NK-92 (cell line): ENCODE results near the gene AK2.
"Not testable (repeated sequence)": the region's sequence is repeated elsewhere in the genome, so short reads cannot be mapped to it uniquely, and the experiment has no call there.

Experiments
- DNase-seq: peaks from one replicate; lab custom pipeline; 2025; ENCODE audit not compliant: unreplicated experiment; lab: John Stamatoyannopoulos, UW

AK2 gene

DNA sequence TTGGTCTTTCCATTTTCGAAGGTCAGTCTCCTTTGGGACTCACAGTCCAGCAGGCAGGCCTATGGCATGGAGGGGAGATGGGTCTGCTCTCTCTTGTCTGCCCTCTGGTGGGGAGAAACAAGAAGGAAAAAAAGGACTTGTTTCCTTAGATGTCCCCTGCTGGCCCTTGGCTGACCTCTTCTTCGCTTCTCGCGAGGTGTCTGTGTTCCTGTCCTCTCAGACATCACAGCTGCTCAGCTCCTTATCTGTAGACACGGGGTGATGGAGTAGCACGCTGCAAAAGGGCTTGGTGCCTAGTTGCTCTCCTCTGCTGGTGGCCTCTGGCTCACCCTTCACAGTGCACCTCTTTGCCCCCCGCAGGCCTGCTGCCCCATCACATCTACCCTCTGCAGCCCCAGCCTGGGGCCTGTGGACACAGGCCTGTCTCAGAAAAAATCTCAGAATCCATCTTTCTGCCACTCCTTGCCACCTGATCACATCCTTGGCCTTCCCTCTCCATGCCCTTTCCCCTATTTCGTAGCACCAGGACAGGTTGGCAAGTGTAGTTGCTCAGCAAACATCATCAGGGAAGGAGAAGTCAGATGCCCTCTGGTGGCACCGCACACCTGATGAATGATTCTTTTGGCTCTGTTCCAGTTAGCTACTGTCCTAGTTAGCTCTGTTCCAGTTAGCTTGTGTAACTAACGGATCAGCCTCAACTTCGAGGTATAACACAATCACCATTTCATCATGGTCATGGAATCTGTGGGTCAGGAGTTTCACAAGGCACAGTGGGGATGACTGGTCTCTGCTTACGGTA lies 18.7 kb upstream of the AK2 start:
- DNase-seq: no peak

DNA sequence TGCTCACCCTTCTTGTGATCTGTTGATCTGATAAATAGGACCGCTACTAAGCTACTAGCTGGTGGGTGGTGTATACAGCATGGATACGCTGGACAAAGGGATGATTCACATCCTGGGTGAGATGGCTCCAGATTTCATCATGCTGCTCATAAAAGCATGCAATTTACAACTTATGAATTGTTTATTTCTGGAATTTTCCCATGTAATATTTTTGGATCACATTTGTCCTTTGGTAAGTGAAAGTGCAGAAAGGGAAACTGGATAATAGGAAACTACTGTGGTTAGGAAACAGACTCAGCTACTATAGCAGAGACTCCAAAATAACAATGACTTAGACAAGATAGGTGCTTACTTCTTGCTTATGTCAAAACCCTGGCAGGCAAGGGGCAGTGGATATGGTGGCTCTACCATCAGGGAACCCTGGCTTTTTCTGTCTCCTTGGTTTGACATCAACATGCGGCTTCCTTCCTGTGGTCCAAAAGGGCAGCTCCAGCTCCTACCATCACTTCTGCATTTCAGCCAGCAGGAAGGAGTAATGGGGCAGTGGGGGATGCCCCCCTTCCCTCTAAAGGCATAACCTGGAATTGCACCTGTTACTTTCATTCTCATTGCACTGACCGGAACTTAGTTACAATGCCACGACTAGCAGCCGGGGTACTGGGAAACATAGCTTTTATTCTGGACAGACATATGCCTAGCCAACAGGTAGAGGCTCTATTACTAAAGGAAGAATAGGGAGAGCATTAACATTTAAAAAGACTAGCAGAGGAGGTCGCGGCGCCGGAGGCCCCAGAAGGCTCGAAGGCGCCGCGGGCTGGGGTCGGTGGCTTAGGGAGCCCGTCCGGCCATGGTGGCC lies 13.8 kb upstream of the AK2 start:
- DNase-seq: no peak

DNA sequence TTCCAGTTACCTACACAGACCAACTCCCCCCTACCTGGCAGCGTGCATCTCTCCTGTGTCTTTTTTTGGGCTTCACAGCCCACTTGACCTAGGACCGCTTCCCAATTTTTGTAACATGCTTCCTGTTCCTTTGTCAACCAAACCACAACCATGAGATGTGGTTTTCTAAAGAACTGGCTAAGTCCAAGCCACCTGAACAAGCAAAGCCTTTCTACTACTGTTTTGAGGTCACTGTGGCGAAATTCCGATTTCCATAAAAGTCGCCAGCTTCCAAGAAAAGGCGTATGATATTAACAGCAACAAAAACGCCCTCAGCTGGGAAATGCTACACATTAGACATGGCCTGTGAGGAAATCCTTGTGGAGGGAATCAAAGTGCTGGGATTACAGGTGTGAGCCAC lies 12.7 kb upstream of the AK2 start:
- no peak for DNase-seq

DNA sequence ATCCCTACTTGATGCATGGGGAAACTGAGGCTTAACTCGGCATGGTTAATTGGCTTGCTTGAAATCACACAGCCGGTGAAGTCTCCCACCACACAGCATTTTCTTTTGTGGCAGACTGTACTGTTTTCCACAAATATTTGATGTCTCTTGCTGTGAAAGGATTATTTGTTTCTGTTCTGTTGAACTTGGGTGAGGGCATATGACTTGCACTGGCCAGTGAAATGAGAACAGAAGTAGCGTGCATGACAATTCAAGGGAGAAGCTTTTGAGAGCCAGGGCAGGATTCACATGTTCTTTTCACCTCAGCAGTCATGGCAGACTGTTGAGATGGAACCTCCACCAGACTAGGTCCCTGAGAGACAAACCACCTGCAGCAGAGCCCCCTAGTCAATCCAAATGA lies 11.7 kb upstream of the AK2 start:
- no peak for DNase-seq

DNA sequence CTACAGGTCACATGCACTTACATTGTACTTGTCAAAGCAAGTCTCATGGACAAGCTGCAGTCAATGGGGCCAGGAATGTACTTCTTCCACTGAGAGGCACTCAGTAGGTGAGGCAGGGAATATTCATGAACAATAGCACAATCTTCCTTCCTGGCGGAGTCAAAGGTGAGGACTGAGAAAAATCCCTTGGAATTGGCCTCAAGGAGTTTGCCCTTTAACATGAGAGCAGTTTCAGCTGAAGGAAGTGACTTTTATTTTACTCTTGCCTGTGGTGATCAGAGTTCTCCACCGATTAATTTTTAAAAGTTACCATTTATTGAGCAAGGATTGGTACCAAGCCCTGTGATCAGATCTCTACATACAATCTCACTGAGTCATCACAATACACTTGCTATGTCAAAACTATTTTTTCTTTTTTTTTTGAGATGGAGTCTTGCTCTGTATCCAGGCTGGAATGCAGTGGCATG lies 11.2 kb upstream of the AK2 start:
- DNase-seq: no peak

DNA sequence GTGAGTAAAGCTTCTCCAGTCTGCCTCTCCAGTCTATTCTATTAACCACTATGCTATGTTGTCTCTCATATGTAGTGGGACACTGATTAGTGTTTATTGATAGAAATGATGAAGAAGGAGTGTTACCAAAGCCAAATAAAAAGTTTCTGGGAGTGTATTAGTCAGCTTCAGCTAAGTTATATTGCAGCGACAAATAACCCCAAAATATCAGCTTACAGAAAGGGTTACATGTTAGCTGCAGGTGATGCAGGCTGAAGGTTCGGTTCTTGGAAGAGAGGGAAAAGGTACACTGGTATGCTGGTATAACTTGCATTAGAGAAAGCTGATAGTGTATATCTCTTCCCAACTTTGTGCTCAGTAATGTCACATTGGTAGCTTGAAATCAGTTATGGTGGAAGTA lies 10.6 kb upstream of the AK2 start:
- DNase-seq: no peak

DNA sequence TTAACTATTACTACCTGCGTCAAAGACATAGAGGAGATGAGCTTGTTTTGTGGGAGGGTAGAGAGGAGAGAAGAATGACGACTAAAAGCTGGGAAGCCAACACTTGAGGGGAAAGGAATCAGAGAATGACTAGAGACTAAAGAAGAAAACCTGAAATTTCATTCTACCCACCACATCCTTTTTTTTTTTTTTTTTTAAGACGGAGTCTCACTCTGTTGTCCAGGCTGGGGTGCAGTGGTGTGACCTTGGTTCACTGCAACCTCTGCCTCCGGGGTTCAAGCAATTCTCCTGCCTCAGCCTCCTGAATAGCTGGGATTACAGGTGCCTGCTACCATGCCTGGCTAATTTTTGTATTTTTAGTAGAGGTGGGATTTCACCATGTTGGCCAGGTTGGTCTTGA lies 9.6 kb upstream of the AK2 start:
- DNase-seq: not testable (repeated sequence)

DNA sequence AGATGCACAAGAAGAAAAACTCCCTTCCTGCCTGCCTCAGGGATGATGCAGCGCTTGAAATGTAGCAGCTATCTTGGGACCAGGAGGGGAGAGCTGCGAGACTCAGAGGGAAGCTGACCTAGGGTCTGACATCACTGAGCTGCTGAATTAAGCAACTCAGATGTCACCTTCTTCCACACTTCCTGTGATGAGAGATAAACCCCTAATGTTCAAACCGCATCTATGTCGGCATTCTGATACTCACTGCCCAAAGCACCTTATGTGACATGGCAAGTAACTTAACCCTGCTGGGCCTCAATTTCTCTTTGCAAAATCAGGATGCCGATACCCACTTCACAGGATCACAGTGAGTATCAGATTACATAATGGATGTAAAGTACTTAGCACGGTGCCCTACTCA lies 9.1 kb upstream of the AK2 start:
- no peak for DNase-seq

DNA sequence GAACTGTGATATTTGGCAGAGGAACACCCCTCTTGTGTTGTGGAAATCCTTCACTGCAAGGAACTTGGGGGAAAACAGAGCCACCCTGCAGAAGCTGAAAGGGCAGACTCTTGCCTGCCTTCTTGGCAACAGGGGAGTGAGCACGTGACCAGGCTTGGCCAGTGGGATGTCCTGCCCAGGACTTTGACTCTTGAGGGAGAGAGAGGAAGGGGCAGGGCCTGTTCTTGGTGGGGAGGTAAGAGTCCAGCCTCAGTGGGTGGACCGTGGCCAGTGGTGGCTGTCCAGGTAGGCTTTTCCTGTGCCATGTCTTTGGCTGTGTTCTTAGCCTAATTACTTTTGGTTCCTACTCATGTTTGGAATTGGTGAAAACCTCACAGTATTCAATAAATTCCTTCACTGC lies 8.6 kb upstream of the AK2 start:
- no peak for DNase-seq

DNA sequence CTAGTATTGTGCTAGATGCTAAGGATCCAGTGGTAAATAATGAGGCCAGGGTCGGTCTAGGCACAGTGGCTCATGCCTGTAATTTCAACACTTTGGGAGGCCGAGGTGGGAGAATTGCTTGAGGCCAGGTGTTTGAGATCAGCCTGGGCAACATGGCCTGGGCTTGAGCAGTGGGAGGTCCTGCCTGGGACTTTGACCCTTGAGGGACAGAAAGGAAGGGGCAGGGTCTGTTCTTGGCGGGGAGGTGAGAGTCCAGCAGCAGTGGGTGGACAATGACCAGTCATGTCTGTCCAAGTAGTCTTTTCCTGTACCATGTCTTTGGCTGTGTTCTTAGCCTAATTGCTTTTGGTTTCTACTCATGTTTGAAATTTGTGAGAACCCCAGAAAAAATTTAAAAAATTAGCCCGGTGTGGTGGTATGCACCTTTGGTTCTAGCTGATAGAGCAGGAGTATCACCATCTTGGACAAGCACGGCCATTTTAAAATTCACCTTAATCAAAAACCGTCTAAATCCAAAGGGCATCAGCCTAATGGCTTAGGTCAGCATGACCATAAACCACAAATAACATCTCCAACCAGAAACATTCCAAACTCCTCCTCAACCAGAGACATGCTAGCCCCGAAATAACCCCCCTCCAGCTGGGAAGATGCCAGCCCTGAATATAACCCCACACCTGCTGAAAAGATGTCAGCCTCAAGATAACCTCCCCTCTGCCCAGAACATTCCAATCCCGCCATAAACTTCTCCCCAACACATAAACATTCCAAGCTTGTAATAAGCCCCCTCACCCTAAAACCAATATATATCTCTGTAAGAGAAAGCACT lies 6.8 kb upstream of the AK2 start:
- DNase-seq: no peak

DNA sequence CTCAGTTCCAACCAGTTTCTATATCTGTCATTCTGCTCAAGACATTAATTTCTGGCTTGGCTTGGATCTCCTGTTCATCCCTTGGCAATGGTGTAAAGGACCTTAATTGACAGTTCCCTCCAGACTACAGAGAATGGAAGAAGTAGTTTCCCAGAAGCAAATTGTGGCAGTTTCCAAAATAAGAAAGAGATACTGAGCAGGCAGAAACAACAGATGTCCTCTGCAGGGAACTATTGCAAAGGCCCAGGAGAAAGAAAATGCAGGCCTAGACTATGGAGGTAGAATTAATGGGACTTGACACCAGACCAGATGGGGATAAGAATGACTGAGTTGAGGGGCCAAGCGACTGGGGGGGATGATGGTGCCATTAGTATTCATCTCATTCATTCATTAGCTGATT lies 6.1 kb upstream of the AK2 start:
- DNase-seq: no peak

- DNase-seq: no peak
Measured at GRCh38 chr1:33041026-33041425, 4.3 kb upstream of the AK2 start.

- DNase-seq: no peak
Measured at GRCh38 chr1:33039840-33040239, 3.2 kb upstream of the AK2 start.

- DNase-seq: no peak
Measured at GRCh38 chr1:33036051-33036525, 595 bp downstream of the AK2 start.

- no peak for DNase-seq
Measured at GRCh38 chr1:33032126-33032869, 4.4 kb downstream of the AK2 start.

DNA sequence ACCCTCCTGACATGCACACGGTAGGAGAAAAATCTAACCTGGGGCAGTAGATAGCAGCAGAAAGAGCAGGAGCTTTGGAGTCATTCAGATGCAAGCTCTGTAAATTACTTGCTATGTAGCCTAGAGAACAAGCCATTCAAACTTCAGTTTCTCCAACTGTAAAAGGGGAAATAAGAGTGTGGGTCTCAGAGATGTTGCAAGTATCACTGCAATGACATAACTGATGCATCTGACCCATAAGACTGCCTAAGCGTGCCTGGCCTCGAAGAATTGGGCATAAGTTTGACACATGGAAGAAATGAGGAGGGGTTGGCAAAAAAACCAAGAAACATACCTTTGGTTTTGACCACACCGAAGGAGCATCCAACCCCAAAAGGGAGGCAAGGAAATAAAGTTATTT lies 5.2 kb downstream of the AK2 start:
- no peak for DNase-seq

- no peak for DNase-seq
Measured at GRCh38 chr1:33030575-33030974, 6.1 kb downstream of the AK2 start.

DNA sequence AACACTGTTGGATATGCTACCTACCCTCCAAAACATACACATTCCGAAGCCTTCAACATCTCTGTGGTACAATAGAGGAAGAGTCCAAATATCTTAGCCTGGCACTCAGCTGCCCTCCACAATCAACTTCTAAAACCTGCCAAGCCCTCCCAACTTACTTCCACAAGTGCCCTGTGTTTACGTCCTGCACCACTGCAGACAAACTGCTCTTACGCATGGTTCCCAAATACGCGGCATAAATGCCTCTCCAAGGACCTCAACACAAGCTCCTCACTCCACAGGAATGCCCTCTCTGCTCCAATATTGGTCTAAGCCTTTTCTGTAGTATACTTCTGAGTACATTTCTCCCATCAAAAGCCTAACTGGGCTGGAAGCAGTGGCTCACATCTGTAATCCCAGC lies 6.8 kb downstream of the AK2 start:
- no peak for DNase-seq

- DNase-seq: no peak
Measured at GRCh38 chr1:33029209-33029608, 7.5 kb downstream of the AK2 start.

GRCh38 chr1:33025761-33026160 lies 10.9 kb downstream of the AK2 start:
- no peak for DNase-seq

GRCh38 chr1:33025180-33025569 lies 11.5 kb downstream of the AK2 start:
- DNase-seq: no peak
